Activated naive CD8-positive, alpha-beta T cell (primary cell): ENCODE measurements around the gene HELZ2.
"Not testable (repeated sequence)": the region's sequence is repeated elsewhere in the genome, so short reads cannot be mapped to it uniquely, and the experiment has no call there.

Experiments
- H3K27ac Mint-ChIP-seq: one replicate; pipeline ENCODE4 v1.8.0; 2021; ENCODE audit warnings: mixed read lengths
- H3K27me3 Mint-ChIP-seq: one replicate; pipeline ENCODE4 v1.8.0; 2021; ENCODE audit warnings: mixed read lengths
- H3K36me3 Mint-ChIP-seq: one replicate; pipeline ENCODE4 v1.8.0; 2021; ENCODE audit warnings: mixed read lengths
- H3K4me1 Mint-ChIP-seq: one replicate; pipeline ENCODE4 v1.8.0; 2021; ENCODE audit warnings: low read depth, mixed read lengths
- H3K4me3 Mint-ChIP-seq: one replicate; pipeline ENCODE4 v1.8.0; 2021; ENCODE audit warnings: mild to moderate bottlenecking, mixed read lengths
- H3K9me3 Mint-ChIP-seq: one replicate; pipeline ENCODE4 v1.8.0; 2021; ENCODE audit warnings: low read depth, mixed read lengths

The HELZ2 gene

GRCh38 chr20:63602321-63602720, 28.3 kb upstream of the HELZ2 start:
- H3K4me3 Mint-ChIP-seq: no peak overlapping the region
- H3K9me3 Mint-ChIP-seq: no peaks in the 10 kb centered on the region
- peaks cover 2% of the 10 kb centered on the region for H3K4me1 Mint-ChIP-seq
- no peaks in the 10 kb centered on the region for H3K27me3 Mint-ChIP-seq
- H3K36me3 Mint-ChIP-seq: peaks cover 4% of the 10 kb centered on the region
- H3K27ac Mint-ChIP-seq: no peak overlapping the region

- not testable (repeated sequence) for H3K36me3 Mint-ChIP-seq, H3K27me3 Mint-ChIP-seq, H3K9me3 Mint-ChIP-seq, H3K27ac Mint-ChIP-seq, H3K4me3 Mint-ChIP-seq, H3K4me1 Mint-ChIP-seq
Observed at GRCh38 chr20:63601679-63602078, 27.6 kb upstream of the HELZ2 start.

- Mint-ChIP-seq H3K27ac (no peak overlapping the region), H3K27me3 (no peaks in the 10 kb centered on the region), H3K9me3 (no peaks in the 10 kb centered on the region), H3K4me1 (peaks cover 2% of the 10 kb centered on the region), H3K4me3 (no peak overlapping the region), H3K36me3 (peaks cover 4% of the 10 kb centered on the region)
Observed at GRCh38 chr20:63599396-63600050, 25.5 kb upstream of the HELZ2 start.

- H3K4me3 Mint-ChIP-seq: no peak overlapping the region
- no peaks in the 10 kb centered on the region for H3K9me3 Mint-ChIP-seq
- H3K4me1 Mint-ChIP-seq: peaks cover 2% of the 10 kb centered on the region
- H3K27me3 Mint-ChIP-seq: no peaks in the 10 kb centered on the region
- H3K27ac Mint-ChIP-seq: no peak overlapping the region
- peaks cover 4% of the 10 kb centered on the region for H3K36me3 Mint-ChIP-seq
Observed at GRCh38 chr20:63598479-63599395, 24.7 kb upstream of the HELZ2 start.

- Mint-ChIP-seq H3K9me3 (no peaks in the 10 kb centered on the region), H3K36me3 (peaks cover 7% of the 10 kb centered on the region), H3K27ac (no peak overlapping the region), H3K4me3 (no peak overlapping the region), H3K4me1 (peaks cover 2% of the 10 kb centered on the region), H3K27me3 (no peaks in the 10 kb centered on the region)
Observed at GRCh38 chr20:63597651-63598478, 23.8 kb upstream of the HELZ2 start.

GRCh38 chr20:63596423-63596822, 22.4 kb upstream of the HELZ2 start:
- Mint-ChIP-seq H3K4me1 (peaks cover 2% of the 10 kb centered on the region), H3K36me3 (peaks cover 5% of the 10 kb centered on the region), H3K27ac (no peak overlapping the region), H3K4me3 (no peak overlapping the region), H3K27me3 (no peaks in the 10 kb centered on the region), H3K9me3 (no peaks in the 10 kb centered on the region)

- Mint-ChIP-seq H3K36me3 (peaks cover 5% of the 10 kb centered on the region), H3K27me3 (no peaks in the 10 kb centered on the region), H3K27ac (no peak overlapping the region), H3K4me3 (no peak overlapping the region), H3K9me3 (no peaks in the 10 kb centered on the region), H3K4me1 (no peaks in the 10 kb centered on the region)
Observed at GRCh38 chr20:63595416-63596127, 21.5 kb upstream of the HELZ2 start.

GRCh38 chr20:63594043-63594561, 20.1 kb upstream of the HELZ2 start:
- Mint-ChIP-seq H3K9me3 (no peaks in the 10 kb centered on the region), H3K27me3 (no peaks in the 10 kb centered on the region), H3K4me3 (no peak overlapping the region), H3K4me1 (no peaks in the 10 kb centered on the region), H3K36me3 (peaks cover 7% of the 10 kb centered on the region), H3K27ac (no peak overlapping the region)

- Mint-ChIP-seq H3K4me3 (no peak overlapping the region), H3K27ac (no peak overlapping the region), H3K9me3 (no peaks in the 10 kb centered on the region), H3K4me1 (peaks cover 9% of the 10 kb centered on the region), H3K36me3 (peaks cover 7% of the 10 kb centered on the region), H3K27me3 (no peaks in the 10 kb centered on the region)
Observed at GRCh38 chr20:63592661-63593060, 18.6 kb upstream of the HELZ2 start.

GRCh38 chr20:63591786-63592355, 17.8 kb upstream of the HELZ2 start:
- no peaks in the 10 kb centered on the region for H3K27me3 Mint-ChIP-seq
- peaks cover 7% of the 10 kb centered on the region for H3K36me3 Mint-ChIP-seq
- no peaks in the 10 kb centered on the region for H3K9me3 Mint-ChIP-seq
- no peak overlapping the region for H3K4me3 Mint-ChIP-seq
- H3K27ac Mint-ChIP-seq: no peak overlapping the region
- H3K4me1 Mint-ChIP-seq: peaks cover 15% of the 10 kb centered on the region

GRCh38 chr20:63591147-63591533, 17.1 kb upstream of the HELZ2 start:
- H3K9me3 Mint-ChIP-seq: no peaks in the 10 kb centered on the region
- peaks cover 15% of the 10 kb centered on the region for H3K4me1 Mint-ChIP-seq
- H3K4me3 Mint-ChIP-seq: no peak overlapping the region
- peaks cover 7% of the 10 kb centered on the region for H3K36me3 Mint-ChIP-seq
- no peak overlapping the region for H3K27ac Mint-ChIP-seq
- H3K27me3 Mint-ChIP-seq: no peaks in the 10 kb centered on the region

- Mint-ChIP-seq H3K27me3 (no peaks in the 10 kb centered on the region), H3K27ac (no peak overlapping the region), H3K4me1 (peaks cover 19% of the 10 kb centered on the region), H3K9me3 (no peaks in the 10 kb centered on the region), H3K36me3 (peaks cover 7% of the 10 kb centered on the region), H3K4me3 (no peak overlapping the region)
Observed at GRCh38 chr20:63590218-63591146, 16.4 kb upstream of the HELZ2 start.
